Smooth muscle cell (in vitro differentiated cells): ENCODE results near the gene SLC2A5. TPM values are rescaled to one million over a fixed set of nuclear protein-coding genes. Genes with fewer than 3 reads are reported as not detected.

ENCODE experiments used
- DNase-seq: peaks from one replicate; lab custom pipeline; 2025; ENCODE audit not compliant: unreplicated experiment; lab: John Stamatoyannopoulos, UW
- H2AFZ ChIP-seq: fragments of 200-600 bp; sonication (generic); 2 replicates; pipeline ENCODE4 v1.6.0; 2016; ENCODE audit warnings: antibody characterized with exemption, low read depth, mild to moderate bottlenecking
- H3F3A ChIP-seq: fragments of 200-600 bp; sonication (generic); 2 replicates; pipeline ENCODE4 v1.6.0; 2017; ENCODE audit warnings: antibody characterized with exemption, low read depth
- H3K27ac ChIP-seq: fragments of 200-600 bp; sonication (generic); 2 replicates; pipeline ENCODE4 v1.5.1; 2016; ENCODE audit warnings: low read depth, mild to moderate bottlenecking
- H3K27me3 ChIP-seq: fragments of 200-600 bp; sonication (generic); 2 replicates; pipeline ENCODE4 v1.6.1; 2016; ENCODE audit warnings: low read depth, mild to moderate bottlenecking
- H3K36me3 ChIP-seq: fragments of 200-600 bp; sonication (generic); 2 replicates; pipeline ENCODE4 v1.5.1; 2016; ENCODE audit warnings: low read depth
- H3K4me1 ChIP-seq: fragments of 200-600 bp; sonication (generic); 2 replicates; pipeline ENCODE4 v1.5.1; 2016; ENCODE audit warnings: low read depth
- H3K4me2 ChIP-seq: fragments of 200-600 bp; sonication (generic); 2 replicates; pipeline ENCODE4 v1.6.0; 2016; ENCODE audit warnings: mild to moderate bottlenecking
- H3K4me3 ChIP-seq: fragments of 200-600 bp; sonication (generic); 2 replicates; pipeline ENCODE4 v1.5.1; 2016; ENCODE audit warnings: mild to moderate bottlenecking
- H3K79me2 ChIP-seq: fragments of 200-600 bp; sonication (generic); 2 replicates; pipeline ENCODE4 v1.6.0; 2016; ENCODE audit warnings: low read depth, mild to moderate bottlenecking
- H3K9ac ChIP-seq: fragments of 200-600 bp; sonication (generic); 2 replicates; pipeline ENCODE4 v1.6.0; 2016; ENCODE audit warnings: low read depth
- H3K9me3 ChIP-seq: fragments of 200-600 bp; sonication (generic); replicated peaks from 2 replicates; pipeline ENCODE4 v1.5.1; 2016; ENCODE audit warnings: low read depth
- H4K20me1 ChIP-seq: fragments of 200-600 bp; sonication (generic); 2 replicates; pipeline ENCODE4 v1.6.0; 2016; ENCODE audit warnings: low read depth
- WGBS: methylation state at CpG from one replicate; pipeline ENCODE4 v1.1.7; 2016; ENCODE audit warnings: low lambda C conversion rate; 5-methylcytosine and 5-hydroxymethylcytosine counted together
- polyA plus RNA-seq: library from polyadenylated mRNA; unstranded; fragments of >200 nt; fragmentation: Nextera tagmentation; extraction: Ambion mirVana; gene quantifications from 2 replicates; pipeline ENCODE4 v1.2.1, GENCODE V29; 2016
- total RNA-seq: library from RNA; depleted of rRNA; stranded (reverse); fragments of >200 nt; gene quantifications from 2 replicates; pipeline ENCODE4 v1.2.3, GENCODE V29; 2014
- TF ChIP-seq, protein P1 (sequence below): fragments of 200-600 bp; sonication (generic); IDR thresholded peaks from 2 replicates; pipeline ENCODE4 v1.5.1; 2017; ENCODE audit warnings: borderline replicate concordance, mild to moderate bottlenecking, antibody characterized with exemption; ENCODE audit not compliant: insufficient read depth, poor library complexity, severe bottlenecking

Gene SLC2A5
- total and polyA plus RNA-seq, 2 experiments from 2014 or later = 0.04 TPM; not detected in 1

DNA sequence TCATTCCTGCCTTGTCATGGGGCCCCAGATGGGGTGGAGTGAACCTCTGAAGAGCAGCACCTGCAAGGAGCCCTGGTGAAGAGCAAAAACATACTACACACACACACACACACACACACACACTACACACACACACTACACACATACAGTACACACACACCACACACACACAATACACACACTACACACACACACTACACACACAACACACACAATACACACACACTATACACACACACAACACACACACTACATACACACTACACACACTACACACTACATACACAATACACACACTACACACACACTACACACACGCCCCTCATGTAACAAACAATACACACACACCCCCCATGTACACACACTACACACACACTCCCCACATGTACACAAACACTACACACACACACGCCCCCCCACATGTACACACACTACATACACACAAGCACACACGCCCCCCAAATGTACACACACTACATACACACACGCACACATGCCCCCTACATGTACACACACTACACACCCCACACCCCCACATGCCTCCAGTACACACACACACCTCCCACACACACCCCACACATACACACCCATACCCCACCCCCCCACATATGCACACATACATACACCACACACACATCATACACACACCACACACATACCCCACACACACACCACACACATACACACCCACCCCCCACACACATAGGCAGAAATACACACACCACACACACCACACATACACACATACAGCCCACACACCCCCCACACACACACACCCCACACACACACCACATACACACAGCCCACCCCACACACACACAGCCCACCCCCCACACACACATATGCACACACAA, 9.3 kb downstream of the SLC2A5 start:
- H2AFZ ChIP-seq = no peak overlapping the region
- H4K20me1 ChIP-seq = no peaks in the 10 kb centered on the region
- no peak overlapping the region for H3K27ac ChIP-seq
- H3K36me3 ChIP-seq = no peaks in the 10 kb centered on the region
- no peaks in the 10 kb centered on the region for H3K9me3 ChIP-seq
- H3K27me3 ChIP-seq = no peaks in the 10 kb centered on the region
- no peak overlapping the region for H3K4me3 ChIP-seq
- 87% methylated on average over 4 of the region's 4 CpGs for whole genome bisulfite sequencing
- DNase-seq = no peak
- no peak overlapping the region for H3K9ac ChIP-seq
- no peaks in the 10 kb centered on the region for H3K79me2 ChIP-seq
- TF ChIP-seq, protein P1, sequence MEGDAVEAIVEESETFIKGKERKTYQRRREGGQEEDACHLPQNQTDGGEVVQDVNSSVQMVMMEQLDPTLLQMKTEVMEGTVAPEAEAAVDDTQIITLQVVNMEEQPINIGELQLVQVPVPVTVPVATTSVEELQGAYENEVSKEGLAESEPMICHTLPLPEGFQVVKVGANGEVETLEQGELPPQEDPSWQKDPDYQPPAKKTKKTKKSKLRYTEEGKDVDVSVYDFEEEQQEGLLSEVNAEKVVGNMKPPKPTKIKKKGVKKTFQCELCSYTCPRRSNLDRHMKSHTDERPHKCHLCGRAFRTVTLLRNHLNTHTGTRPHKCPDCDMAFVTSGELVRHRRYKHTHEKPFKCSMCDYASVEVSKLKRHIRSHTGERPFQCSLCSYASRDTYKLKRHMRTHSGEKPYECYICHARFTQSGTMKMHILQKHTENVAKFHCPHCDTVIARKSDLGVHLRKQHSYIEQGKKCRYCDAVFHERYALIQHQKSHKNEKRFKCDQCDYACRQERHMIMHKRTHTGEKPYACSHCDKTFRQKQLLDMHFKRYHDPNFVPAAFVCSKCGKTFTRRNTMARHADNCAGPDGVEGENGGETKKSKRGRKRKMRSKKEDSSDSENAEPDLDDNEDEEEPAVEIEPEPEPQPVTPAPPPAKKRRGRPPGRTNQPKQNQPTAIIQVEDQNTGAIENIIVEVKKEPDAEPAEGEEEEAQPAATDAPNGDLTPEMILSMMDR = no peak
- H3F3A ChIP-seq = no peaks in the 10 kb centered on the region
- no peak overlapping the region for H3K4me2 ChIP-seq
- peaks cover 8% of the 10 kb centered on the region for H3K4me1 ChIP-seq

DNA sequence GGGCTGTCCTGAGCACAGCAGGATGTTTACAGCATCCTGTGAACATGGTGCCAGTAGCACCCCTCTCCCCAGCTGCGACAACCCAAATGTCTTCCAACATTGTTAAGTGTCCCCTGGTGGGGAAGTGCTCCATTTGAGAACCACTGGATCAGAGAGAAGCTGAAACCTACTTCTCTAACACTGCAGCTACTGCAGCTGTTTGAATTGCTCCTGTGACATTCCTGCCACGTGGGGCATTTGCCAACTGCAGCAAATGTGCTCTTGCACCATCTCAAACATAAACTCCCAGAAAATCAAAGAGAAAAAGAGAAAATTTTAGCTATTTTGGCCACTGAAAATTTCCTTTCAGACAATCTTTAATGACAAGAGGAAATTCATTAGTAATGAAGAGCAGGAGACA, 11.0 kb downstream of the SLC2A5 start:
- Histone ChIP-seq H3K36me3 (no peaks in the 10 kb centered on the region), H3K27me3 (no peaks in the 10 kb centered on the region), H3K4me2 (no peak overlapping the region), H3K4me1 (no peaks in the 10 kb centered on the region), H4K20me1 (no peaks in the 10 kb centered on the region), H3K27ac (no peak overlapping the region), H3K4me3 (no peak overlapping the region), H3K79me2 (no peaks in the 10 kb centered on the region), H3K9me3 (no peaks in the 10 kb centered on the region), H3F3A (no peaks in the 10 kb centered on the region), H2AFZ (no peak overlapping the region), H3K9ac (no peak overlapping the region)
- 69% methylated on average over 2 of the region's 2 CpGs for WGBS
- TF ChIP-seq, protein P1 = peak; percentile 20
- DNase-seq = no peak

GRCh38 chr1:9057851-9058250, 11.6 kb downstream of the SLC2A5 start:
- no peaks in the 10 kb centered on the region for H4K20me1 ChIP-seq
- no peak overlapping the region for H3K9ac ChIP-seq
- 88% methylated on average over 10 of the region's 10 CpGs for WGBS
- H3K4me1 ChIP-seq = no peaks in the 10 kb centered on the region
- no peaks in the 10 kb centered on the region for H3K9me3 ChIP-seq
- no peak overlapping the region for H3K27ac ChIP-seq
- H3K79me2 ChIP-seq = no peaks in the 10 kb centered on the region
- H3K27me3 ChIP-seq = no peaks in the 10 kb centered on the region
- no peak overlapping the region for H3K4me2 ChIP-seq
- H3K4me3 ChIP-seq = no peak overlapping the region
- TF ChIP-seq, protein P1 = no peak
- DNase-seq = no peak
- no peak overlapping the region for H2AFZ ChIP-seq
- H3F3A ChIP-seq = no peaks in the 10 kb centered on the region
- no peaks in the 10 kb centered on the region for H3K36me3 ChIP-seq
